ENCODE data around the gene UVRAG.

GRCh38 chr11:75801362-75802020 lies 13.5 kb upstream of the UVRAG start:
- TF ChIP-seq CTCF (IDR thresholded peaks at IDR 0.05; ENCODE audit: low read depth, low read length) (no peak), EZH2phosphoT487 (IDR thresholded peaks at IDR 0.05; ENCODE audit: low read depth) (no peak)

Data from OCI-LY3 (cell line).